Activated B cell treated with CpG ODN at 0.5 μM for 24 hours (primary cell): Measurements from ENCODE around the gene ABHD16B. TPM values are rescaled to one million over a fixed set of nuclear protein-coding genes. Genes with fewer than 3 reads are reported as not detected.

Source experiments
- ATAC-seq: fragments of 200-7000 bp; cut with Tn5 transposase; one replicate; pipeline ENCODE4 v1.10.0; 2021; ENCODE audit warnings: low read depth, mild to moderate bottlenecking, moderate library complexity
- CTCF ChIA-PET: fragments of 350-600 bp; sonication (Branson Sonifier 250); formaldehyde crosslinking; loops from one replicate; lab custom pipeline; 2021; ENCODE audit warnings: antibody characterized with exemption; lab: Charles Lee
- POLR2A ChIA-PET: fragments of 350-600 bp; sonication (Branson Sonifier 250); formaldehyde crosslinking; loops from one replicate; lab custom pipeline; 2021; ENCODE audit warnings: antibody characterized with exemption; lab: Charles Lee
- DNase-seq: peaks from one replicate; pipeline ENCODE4 v3.0.0; 2022
- H3K27ac Mint-ChIP-seq: one replicate; pipeline ENCODE4 v1.8.0; 2020; ENCODE audit warnings: mixed read lengths
- H3K27me3 Mint-ChIP-seq: one replicate; pipeline ENCODE4 v1.8.0; 2021; ENCODE audit warnings: mixed read lengths
- H3K36me3 Mint-ChIP-seq: one replicate; pipeline ENCODE4 v1.8.0; 2021; ENCODE audit warnings: low read depth, mixed read lengths
- H3K4me1 Mint-ChIP-seq: one replicate; pipeline ENCODE4 v1.8.0; 2021; ENCODE audit warnings: mixed read lengths
- H3K4me3 Mint-ChIP-seq: one replicate; pipeline ENCODE4 v1.8.0; 2020; ENCODE audit warnings: mild to moderate bottlenecking, mixed read lengths
- H3K9me3 Mint-ChIP-seq: one replicate; pipeline ENCODE4 v1.8.0; 2020; ENCODE audit warnings: mixed read lengths
- CTCF ChIP-seq: fragments of 200-600 bp; IDR thresholded peaks from one replicate; pipeline ENCODE4 v1.8.0; 2022; ENCODE audit warnings: antibody characterized with exemption, mild to moderate bottlenecking
- intact Hi-C: fragments of 100-400 bp; cut with micrococcal nuclease; formaldehyde crosslinking; loops from one replicate; pipeline ENCODE4 v1.15.1; 2024
- total RNA-seq: library from RNA; stranded (reverse); gene quantifications from 2 replicates; pipeline ENCODE4 v1.2.3, GENCODE V29; 2022

ABHD16B gene
- total RNA-seq, 1 donor from 2014 or later: not detected

GRCh38 chr20:63854069-63854765 is 7.1 kb upstream of the ABHD16B start:
- ChIA-PET CTCF (no interaction called here), POLR2A (interaction anchor here (1.1 to 1.4 kb wide), 2 partner anchors 10 kb away, joined by 4 to 5 read pairs; partner anchors contain the start of gene TPD52L2)
- Mint-ChIP-seq H3K27ac (no peak overlapping the region), H3K4me1 (peaks cover 32% of the 10 kb centered on the region), H3K9me3 (no peaks in the 10 kb centered on the region), H3K36me3 (no peaks in the 10 kb centered on the region), H3K27me3 (peaks cover 12% of the 10 kb centered on the region), H3K4me3 (no peak overlapping the region)
- ATAC-seq (no peak), DNase-seq (no peak)
- intact Hi-C loops: no loop called here
- no peak for TF ChIP-seq CTCF

DNA sequence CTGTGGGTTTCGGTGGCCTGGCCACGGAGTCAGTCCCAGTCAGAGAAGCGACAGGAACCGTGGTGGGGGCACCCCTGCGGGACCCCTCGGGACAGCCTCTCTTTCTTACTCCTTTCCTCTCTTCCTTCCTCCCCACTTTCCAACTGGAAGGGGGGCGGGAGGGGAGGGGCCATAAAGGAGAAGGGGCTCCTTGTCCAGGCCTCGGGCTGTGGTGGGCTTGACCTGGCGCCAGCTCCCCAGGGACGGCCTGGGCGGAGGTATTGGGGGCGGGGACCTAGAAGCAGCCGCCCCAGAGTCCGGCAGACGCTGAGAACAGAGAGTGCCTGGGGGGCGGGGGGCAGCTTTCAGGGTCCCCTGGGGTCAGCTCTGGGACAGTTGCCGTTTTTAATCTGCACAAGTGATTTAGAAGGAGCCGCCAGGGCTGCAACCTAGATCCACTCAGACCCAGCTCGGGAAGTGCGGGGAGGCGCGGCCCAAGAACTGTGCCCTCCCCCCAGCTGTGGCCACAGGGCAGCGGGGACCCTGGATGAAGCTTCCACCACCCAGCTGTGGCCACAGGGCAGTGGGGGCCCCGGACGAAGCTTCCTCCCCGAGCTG is 6.4 kb upstream of the ABHD16B start:
- Mint-ChIP-seq H3K36me3 (no peaks in the 10 kb centered on the region), H3K27me3 (peaks cover 12% of the 10 kb centered on the region), H3K4me3 (no peak overlapping the region), H3K9me3 (no peaks in the 10 kb centered on the region), H3K27ac (no peak overlapping the region), H3K4me1 (peaks cover 37% of the 10 kb centered on the region)
- intact Hi-C loops: no loop called here
- DNase-seq (no peak), ATAC-seq (no peak)
- ChIA-PET POLR2A (interaction anchor here (1.4 kb wide), 1 partner anchor 9 kb away, joined by 4 read pairs; no protein-coding TSS in a partner anchor), CTCF (no interaction called here)
- TF ChIP-seq CTCF: no peak

DNA sequence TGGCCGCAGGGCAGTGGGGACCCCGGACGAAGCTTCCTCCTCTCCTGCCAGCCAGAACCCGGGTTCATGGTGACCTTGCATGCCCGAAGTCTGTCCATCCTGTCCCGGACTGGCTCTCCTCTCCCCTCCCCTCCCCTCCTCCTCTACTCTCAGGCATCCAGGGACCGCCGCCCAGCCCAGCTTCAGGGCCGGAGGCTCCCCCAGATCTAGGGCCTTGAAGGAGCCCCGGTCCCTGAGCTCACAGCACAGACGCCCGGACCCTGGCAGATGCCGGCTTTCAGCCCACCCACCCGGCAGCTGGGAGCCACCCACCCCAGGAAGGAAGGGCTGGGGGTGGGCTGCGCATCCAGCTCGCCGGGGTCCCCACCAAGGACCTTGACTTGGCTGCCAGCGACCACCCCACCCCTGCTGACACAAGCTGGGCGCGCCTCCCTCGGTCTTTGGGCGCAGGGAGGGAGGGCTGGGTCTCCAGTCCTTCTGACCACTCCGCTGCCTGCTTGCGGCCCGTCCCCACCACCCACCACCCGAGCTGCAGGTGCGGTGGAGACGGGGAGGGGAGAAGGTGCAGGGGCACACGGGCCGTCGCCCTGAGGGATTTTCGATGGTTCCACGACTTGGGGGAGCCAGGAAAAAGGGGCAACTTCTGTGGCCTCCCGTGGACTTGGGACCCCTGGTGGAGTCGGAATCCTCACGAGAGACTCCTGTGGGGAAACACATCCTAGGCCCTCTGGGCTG is 5.8 kb upstream of the ABHD16B start:
- Mint-ChIP-seq H3K27me3 (peaks cover 11% of the 10 kb centered on the region), H3K9me3 (no peaks in the 10 kb centered on the region), H3K4me3 (no peak overlapping the region), H3K4me1 (peaks cover 36% of the 10 kb centered on the region), H3K36me3 (no peaks in the 10 kb centered on the region), H3K27ac (no peak overlapping the region)
- ChIA-PET CTCF (no interaction called here), POLR2A (interaction anchor here (1.4 kb wide), 1 partner anchor 8 kb away, joined by 4 read pairs; no protein-coding TSS in a partner anchor)
- no peak for DNase-seq
- TF ChIP-seq CTCF: no peak
- ATAC-seq: no peak
- intact Hi-C loops: no loop called here

DNA sequence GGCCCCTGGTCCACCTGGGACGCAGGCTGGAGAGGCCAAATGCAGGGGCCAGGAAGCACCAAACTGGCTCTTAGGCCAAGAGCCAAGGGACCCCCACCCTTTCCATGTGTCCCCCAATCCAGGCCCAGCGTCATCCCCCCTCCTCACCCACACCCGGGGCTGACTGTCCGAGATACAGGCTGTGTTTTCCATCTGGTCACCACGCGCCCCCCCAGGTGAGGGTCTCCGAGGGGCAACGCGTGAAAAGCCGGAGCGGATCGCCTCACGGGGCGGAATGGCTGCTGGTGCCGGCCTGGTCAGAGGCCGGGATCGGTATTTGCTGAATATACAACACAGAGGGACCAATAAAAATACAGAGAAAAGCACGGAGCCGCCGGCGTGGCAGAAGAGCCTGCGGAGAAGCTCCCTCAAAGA is 5.2 kb upstream of the ABHD16B start:
- Mint-ChIP-seq H3K36me3 (peaks cover 4% of the 10 kb centered on the region), H3K27me3 (peaks cover 5% of the 10 kb centered on the region), H3K4me3 (no peak overlapping the region), H3K27ac (no peak overlapping the region), H3K9me3 (no peaks in the 10 kb centered on the region), H3K4me1 (peaks cover 32% of the 10 kb centered on the region)
- intact Hi-C loops: no loop called here
- TF ChIP-seq CTCF: no peak
- CTCF ChIA-PET: no interaction called here
- DNase-seq: no peak
- POLR2A ChIA-PET: interaction anchor here (1.4 kb wide), 1 partner anchor 8 kb away, joined by 4 read pairs; no protein-coding TSS in a partner anchor
- ATAC-seq: no peak
